HepG2 (cell line): Measurements from ENCODE around the gene FBXW2. TPM values are rescaled to one million over a fixed set of nuclear protein-coding genes. Genes with fewer than 3 reads are reported as not detected.

ENCODE experiments used
- ATAC-seq: fragments of 200-7000 bp; cut with Tn5 transposase; 3 replicates; pipeline ENCODE4 v1.9.1; 2020; ENCODE audit warnings: mild to moderate bottlenecking, moderate library complexity
- BruUV-seq: library from RNA; stranded (reverse); fragments of 400-500 nt; replicated peaks from 2 replicates; lab custom pipeline; 2021; lab: Mats Ljungman, UMichigan
- CTCF ChIA-PET: fragments of 300-600 bp; formaldehyde crosslinking; extraction: SDS; loops from one replicate; lab custom pipeline; 2021; ENCODE audit warnings: low total read pairs, inconsistent platforms, low intra/inter-chr PET ratio; lab: Yijun Ruan, JAX
- POLR2A ChIA-PET: fragments of 350-600 bp; sonication (Branson Sonifier 250); formaldehyde crosslinking; loops from one replicate; lab custom pipeline; 2020; ENCODE audit warnings: antibody characterized with exemption, inconsistent platforms; lab: Yijun Ruan, JAX
- DNase-seq: peaks from one replicate; pipeline ENCODE4 v3.0.0-alpha.2; 2015; ENCODE audit warnings: low spot score
- FAIRE-seq: peaks from 3 replicates; lab custom pipeline; 2011; peaks lifted over from hg19 to GRCh38; lab: Jason Lieb, UNC
- H2AFZ ChIP-seq: one replicate; pipeline ENCODE4 v1.6.1; 2011; ENCODE audit warnings: low read length, inconsistent platforms
- H3K27ac ChIP-seq: fragments of 300-600 bp; 3 replicates; pipeline ENCODE4 v1.8.0; 2011; ENCODE audit warnings: mixed run types, mild to moderate bottlenecking, mixed read lengths, low read length, inconsistent platforms; ENCODE audit not compliant: insufficient read depth; ENCODE audit errors: extremely low read length
- H3K27me3 ChIP-seq, 2 experiments: fragments of 200-600 bp in 1 of 2; 2 replicates in 1 of 2; 3 replicates in 1 of 2; pipeline versions ENCODE4 v1.6.0 to v1.8.0; 2011; ENCODE audit warnings: low read length in 2 of 2, mild to moderate bottlenecking in 2 of 2, moderate library complexity in 2 of 2, inconsistent platforms in 1 of 2; ENCODE audit not compliant: insufficient read depth in 2 of 2, control insufficient read depth in 1 of 2
- H3K36me3 ChIP-seq, 2 experiments: fragments of 200-600 bp in 1 of 2; replicated peaks in 1 of 2; 2 replicates in 1 of 2; 3 replicates in 1 of 2; pipeline versions ENCODE4 v1.5.1 to v1.8.0; 2011; ENCODE audit warnings: low read length in 2 of 2, inconsistent platforms in 1 of 2; ENCODE audit not compliant: insufficient read depth in 2 of 2, control insufficient read depth in 1 of 2
- H3K4me1 ChIP-seq: 2 replicates; pipeline ENCODE4 v1.5.1; 2012; ENCODE audit warnings: low read length, inconsistent platforms; ENCODE audit not compliant: insufficient read depth
- H3K4me2 ChIP-seq: 2 replicates; pipeline ENCODE4 v1.6.0; 2011; ENCODE audit warnings: low read depth, low read length, inconsistent platforms
- H3K4me3 ChIP-seq, 3 experiments: fragments of 200-600 bp in 1 of 3; sonication (generic), shearing (Covaris generic) in 1 of 3; replicated peaks in 1 of 3; 2 replicates each; pipeline ENCODE4 v1.5.1; 2011 to 2016; ENCODE audit warnings: low read length in 3 of 3, inconsistent platforms in 2 of 3, low read depth in 2 of 3, mild to moderate bottlenecking in 2 of 3, control low read depth in 1 of 3, mixed read lengths in 1 of 3; ENCODE audit not compliant: insufficient read depth in 1 of 3
- H3K79me2 ChIP-seq: one replicate; pipeline ENCODE4 v1.6.1; 2011; ENCODE audit warnings: low read length, inconsistent platforms; ENCODE audit not compliant: insufficient read depth
- H3K9ac ChIP-seq: 2 replicates; pipeline ENCODE4 v1.6.0; 2011; ENCODE audit warnings: mild to moderate bottlenecking, low read depth, low read length, inconsistent platforms; ENCODE audit not compliant: insufficient read depth
- H3K9me3 ChIP-seq: 2 replicates; pipeline ENCODE4 v1.5.1; 2012; ENCODE audit warnings: mild to moderate bottlenecking, low read length
- H4K20me1 ChIP-seq: 2 replicates; pipeline ENCODE4 v1.6.0; 2011; ENCODE audit warnings: inconsistent platforms, mild to moderate bottlenecking, low read length, moderate library complexity; ENCODE audit not compliant: insufficient read depth
- ARID4A ChIP-seq: sonication (generic); formaldehyde crosslinking; IDR thresholded peaks from 2 replicates; pipeline ENCODE4 v1.5.0; 2020; ENCODE audit warnings: mild to moderate bottlenecking, missing genetic modification reagents, borderline replicate concordance
- BRCA1 ChIP-seq: sonication (generic); formaldehyde crosslinking; IDR thresholded peaks from 2 replicates; pipeline ENCODE4 v1.4.0; 2020; ENCODE audit warnings: missing genetic modification reagents
- CBFB ChIP-seq: sonication (generic); formaldehyde crosslinking; IDR thresholded peaks from 2 replicates; pipeline ENCODE4 v1.4.0; 2020; ENCODE audit warnings: missing genetic modification reagents
- EP300 ChIP-seq, 3 experiments: sonication (generic) in 1 of 3; formaldehyde crosslinking in 1 of 3; IDR thresholded peaks; 2 replicates each; pipeline versions ENCODE4 v1.5.1 to v1.6.1; 2011 to 2020; ENCODE audit warnings: low read depth in 2 of 3, low read length in 2 of 3, borderline replicate concordance in 1 of 3, improper control_type of control experiment in 1 of 3, mild to moderate bottlenecking in 1 of 3, missing genetic modification reagents in 1 of 3, moderate library complexity in 1 of 3
- FOXM1 ChIP-seq: sonication (generic); formaldehyde crosslinking; IDR thresholded peaks from 2 replicates; pipeline ENCODE4 v1.5.0; 2020; ENCODE audit warnings: missing genetic modification reagents
- HDAC6 ChIP-seq: fragments of 200-600 bp; sonication (generic); IDR thresholded peaks from 2 replicates; pipeline ENCODE4 v1.7.0; 2017; ENCODE audit warnings: mild to moderate bottlenecking, antibody characterized with exemption, low read length, low read depth
- HES4 ChIP-seq: sonication (generic); formaldehyde crosslinking; IDR thresholded peaks from 2 replicates; pipeline ENCODE4 v1.9.0; 2021; ENCODE audit warnings: mild to moderate bottlenecking, missing genetic modification reagents, borderline replicate concordance
- ZBTB14 ChIP-seq: sonication (generic); formaldehyde crosslinking; IDR thresholded peaks from 2 replicates; pipeline ENCODE4 v1.4.0; 2020; ENCODE audit warnings: missing genetic modification reagents
- ZFP41 ChIP-seq: sonication (generic); formaldehyde crosslinking; IDR thresholded peaks from 2 replicates; pipeline ENCODE4 v1.4.0; 2020; ENCODE audit warnings: mild to moderate bottlenecking, missing genetic modification reagents, borderline replicate concordance
- ZKSCAN5 ChIP-seq: sonication (generic); formaldehyde crosslinking; IDR thresholded peaks from 2 replicates; pipeline ENCODE4 v1.5.1; 2020; ENCODE audit warnings: mild to moderate bottlenecking, missing genetic modification reagents
- ZNF160 ChIP-seq: sonication (generic); formaldehyde crosslinking; IDR thresholded peaks from 2 replicates; pipeline ENCODE4 v1.8.0; 2022; ENCODE audit warnings: mild to moderate bottlenecking, inconsistent platforms, missing genetic modification reagents
- ZNF235 ChIP-seq: sonication (generic); formaldehyde crosslinking; IDR thresholded peaks from 2 replicates; pipeline ENCODE4 v1.8.1; 2023; ENCODE audit warnings: mild to moderate bottlenecking, missing genetic modification reagents, borderline replicate concordance
- WGBS: methylation state at CpG from one replicate; pipeline ENCODE4 v1.1.6; 2017; ENCODE audit warnings: low lambda C conversion rate; 5-methylcytosine and 5-hydroxymethylcytosine counted together
- in situ Hi-C: cut with HindIII; loops from 2 replicates; pipeline ENCODE4 v1.10.0; 2017; ENCODE audit warnings: low pct_unique_long_range_greater_than_20kb; ENCODE audit not compliant: extremely low pct_ligation_motif_present
- intact Hi-C: fragments of 100-400 bp; cut with micrococcal nuclease; formaldehyde crosslinking; loops from one replicate; pipeline ENCODE4 v1.10.0; 2022; ENCODE audit not compliant: unreplicated experiment
- polyA plus RNA-seq, 8 experiments: library from polyadenylated mRNA; depleted of rRNA in 3 of 8; stranded (reverse) in 7 of 8; unstranded in 1 of 8; fragments of >200 nt; fragmentation: Illumina TruSeq in 4 of 8; extraction: Trizol in 4 of 8; gene quantifications; 2 replicates each; pipeline versions ENCODE4 v1.2.1 to v1.2.3, GENCODE V29; 2011 to 2016; ENCODE audit warnings: low read depth in 4 of 8, missing spikeins in 1 of 8, mixed read lengths in 1 of 8; ENCODE audit not compliant: insufficient read depth in 1 of 8
- total RNA-seq, 5 experiments: library from RNA; depleted of rRNA; stranded (reverse); fragments of >200 nt; fragmentation: Illumina TruSeq; extraction: Trizol; gene quantifications; 2 replicates each; pipeline ENCODE4 v1.2.3, GENCODE V29; 2016; ENCODE audit warnings: low read depth in 1 of 5

The FBXW2 gene
- total and polyA plus RNA-seq, 2 of the 13 experiments (the other 11 are each of a cell fraction or from before 2014, with no cell fraction given): 35.4 to 43.1 TPM

GRCh38 chr9:120833325-120833724 is 40.1 kb upstream of the FBXW2 start:
- in situ Hi-C loops: no loop called here
- DNase-seq (no peak), ATAC-seq (no peak), FAIRE-seq (no peak)
- 95% methylated on average over 7 of the region's 7 CpGs for WGBS
- no peak overlapping the region for H3K4me3 ChIP-seq
- peaks cover 4 to 47% of the 10 kb centered on the region in 2 experiments for H3K36me3 ChIP-seq
- no peak overlapping the region for H2AFZ ChIP-seq
- no peak overlapping the region for H3K27ac ChIP-seq
- H3K4me2 ChIP-seq: no peak overlapping the region
- H3K27me3 ChIP-seq: no peaks in the 10 kb centered on the region
- H3K9ac ChIP-seq: no peak overlapping the region
- TF ChIP-seq HDAC6 (no peak), ARID4A (CRISPR knock-in tag) (no peak), ZNF160 (CRISPR knock-in tag) (no peak), FOXM1 (CRISPR knock-in tag) (no peak), EP300 (IDR thresholded peaks at IDR 0.05; ENCODE audit: low read depth in 2 of 2, low read length in 2 of 2) (no peak), EP300 (CRISPR knock-in tag; IDR thresholded peaks at IDR 0.05; ENCODE audit: borderline replicate concordance) (no peak), BRCA1 (CRISPR knock-in tag) (no peak), CBFB (CRISPR knock-in tag) (no peak), ZBTB14 (no peak), ZNF235 (CRISPR knock-in tag) (no peak), ZKSCAN5 (CRISPR knock-in tag) (no peak), HES4 (CRISPR knock-in tag) (no peak), ZFP41 (CRISPR knock-in tag) (no peak)
- H3K79me2 ChIP-seq: peaks cover 5% of the 10 kb centered on the region
- H3K4me1 ChIP-seq: no peaks in the 10 kb centered on the region
- ChIA-PET POLR2A (interaction anchor here (1.2 to 1.3 kb wide), 2 partner anchors 40 kb away, joined by 3 read pairs; partner anchors contain the start of gene FBXW2), CTCF (no interaction called here)
- BruUV-seq: no TSS peak
- no peaks in the 10 kb centered on the region for H4K20me1 ChIP-seq
- no peaks in the 10 kb centered on the region for H3K9me3 ChIP-seq
- intact Hi-C loops: no loop called here
